ENCODE results near the gene SNAP25.

The SNAP25 gene

DNA sequence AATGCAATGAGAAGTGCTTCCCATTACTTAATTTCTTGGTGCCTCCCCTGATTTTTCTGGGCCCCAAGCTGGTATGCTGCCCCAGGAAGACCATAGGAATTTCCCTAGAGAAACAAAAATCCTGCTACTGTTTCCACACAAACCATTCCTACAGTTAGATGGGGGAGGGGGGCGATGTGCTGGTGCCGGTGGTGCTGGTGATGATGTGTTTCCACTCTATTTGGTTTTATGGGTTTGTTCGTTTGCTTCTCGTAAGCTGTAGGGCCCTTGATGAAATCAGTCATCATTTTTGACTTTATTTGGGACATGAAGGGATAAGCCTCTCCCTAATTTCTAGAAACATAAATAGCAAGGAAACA is 110.2 kb downstream of the SNAP25 start:
- in situ Hi-C loops (cut with HindIII; ENCODE audit: low sequenced_read_pairs): no loop called here

DNA sequence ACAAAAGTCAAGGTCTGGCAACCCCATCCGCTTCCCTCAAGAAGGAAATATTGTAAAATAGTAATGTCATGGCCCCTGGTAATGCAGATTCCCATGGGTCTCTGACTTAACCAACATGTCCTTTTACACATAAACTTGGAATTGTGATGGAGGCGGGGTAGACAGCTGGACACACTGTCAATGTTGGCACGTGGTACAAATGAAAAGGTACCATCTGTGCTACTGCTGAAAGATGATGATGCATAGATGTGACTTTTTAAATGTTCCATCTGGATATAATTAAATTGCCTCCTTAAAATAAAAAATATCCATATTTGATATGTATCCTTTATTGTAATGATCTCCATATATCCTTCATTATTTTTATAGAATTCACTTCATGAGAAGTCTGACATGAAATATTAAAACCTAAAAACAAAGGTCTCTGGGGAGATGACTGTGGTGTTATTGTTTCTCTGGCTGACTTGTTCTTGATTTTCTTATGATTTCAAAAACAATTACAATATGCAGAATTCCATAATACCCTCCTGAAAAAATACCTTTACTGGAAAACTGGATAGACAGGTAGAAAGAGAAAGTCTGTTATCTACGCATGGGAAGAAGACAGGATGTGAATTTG is 110.9 kb downstream of the SNAP25 start:
- in situ Hi-C loops (cut with HindIII; ENCODE audit: low sequenced_read_pairs): no loop called here

DNA sequence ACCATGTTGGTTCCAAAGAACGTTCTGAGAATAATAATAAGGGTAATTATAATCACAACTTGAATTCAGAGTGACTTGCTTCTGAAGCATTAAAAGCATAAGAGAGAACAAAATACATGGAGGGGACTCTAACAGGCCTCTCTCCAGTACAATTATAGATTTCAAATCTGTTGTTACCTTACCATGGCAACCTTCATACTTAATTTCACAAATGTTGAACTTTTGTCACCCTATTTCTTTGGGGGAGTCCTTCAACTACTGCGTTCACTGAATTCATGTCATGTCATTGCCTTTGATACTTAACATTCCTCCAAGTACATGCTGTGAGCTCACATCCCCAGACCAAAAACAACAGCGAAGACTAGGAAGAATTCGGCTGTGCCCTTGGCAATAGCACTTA is 111.4 kb downstream of the SNAP25 start:
- in situ Hi-C loops (cut with HindIII; ENCODE audit: low sequenced_read_pairs): no loop called here

DNA sequence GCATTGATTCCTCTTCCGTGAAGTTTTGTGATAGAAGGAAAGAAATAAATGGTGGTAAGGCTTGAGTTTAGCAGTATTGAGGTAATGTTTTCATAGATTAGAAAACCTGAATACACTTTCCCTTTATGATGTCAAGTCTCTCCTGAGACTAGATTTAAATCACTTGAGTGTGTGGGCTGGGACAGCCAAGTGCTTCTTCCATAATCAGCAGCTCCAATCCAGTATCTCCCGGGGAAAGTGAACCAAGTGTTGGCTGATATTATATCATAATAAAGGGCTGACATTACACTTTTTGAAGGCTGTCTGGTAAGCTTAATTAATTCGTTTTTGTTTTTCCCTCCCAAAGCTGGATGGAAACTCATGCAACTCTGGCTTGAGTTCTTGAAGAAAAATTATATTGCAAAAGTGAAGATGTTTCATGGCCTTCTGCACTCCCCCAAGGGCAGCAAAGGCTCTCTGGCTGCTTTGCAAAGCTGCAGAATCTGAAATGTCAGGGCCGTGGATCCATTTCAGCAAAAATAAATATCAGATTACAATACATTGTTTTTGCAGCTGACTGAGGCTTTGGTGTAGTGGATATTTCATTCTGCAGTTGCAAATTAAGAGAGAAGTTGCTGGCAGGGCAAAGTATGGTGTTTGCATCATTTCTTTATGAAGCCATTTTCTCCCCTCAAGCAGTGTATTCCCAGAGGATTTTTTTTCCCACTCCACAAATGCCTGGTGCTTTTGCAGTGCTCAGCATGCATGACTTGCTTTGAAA is 114.2 kb downstream of the SNAP25 start:
- in situ Hi-C loops (cut with HindIII; ENCODE audit: low sequenced_read_pairs): no loop called here

DNA sequence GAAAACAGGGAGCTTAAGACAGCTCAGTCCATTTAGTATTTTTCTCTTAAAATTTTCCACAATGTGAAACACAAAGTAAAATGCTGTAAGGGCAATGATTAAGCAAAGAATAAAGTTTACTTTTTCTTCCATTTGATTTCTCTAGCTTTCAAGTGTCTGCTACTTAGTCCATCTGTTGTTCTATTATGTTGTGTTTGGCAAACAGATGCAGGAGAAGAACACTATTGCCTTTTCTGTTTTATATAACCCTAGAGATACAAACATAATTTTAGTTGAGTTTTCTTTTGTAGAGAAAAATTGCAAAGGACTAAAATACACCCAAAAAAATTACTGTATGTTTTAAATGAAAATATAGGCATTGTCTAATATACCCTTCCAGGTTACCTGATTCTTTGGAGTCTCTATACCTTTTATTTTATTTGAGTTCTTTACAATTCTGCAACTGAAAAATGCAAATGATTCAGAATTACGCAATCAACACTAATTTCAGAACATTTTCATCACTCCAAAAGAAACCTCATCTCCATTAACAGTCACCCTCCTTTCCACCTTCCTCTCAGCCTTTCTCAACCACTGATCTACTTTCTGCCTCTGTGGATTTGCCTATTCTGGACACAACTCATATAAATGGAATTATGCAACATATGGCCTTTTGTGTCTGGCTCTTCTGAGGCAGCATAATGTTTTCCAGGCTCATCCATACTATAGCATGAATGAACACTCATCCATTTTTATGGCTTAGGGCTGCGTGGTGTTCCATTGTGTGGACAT is 118.5 kb downstream of the SNAP25 start:
- in situ Hi-C loops (cut with HindIII; ENCODE audit: low sequenced_read_pairs): no loop called here

DNA sequence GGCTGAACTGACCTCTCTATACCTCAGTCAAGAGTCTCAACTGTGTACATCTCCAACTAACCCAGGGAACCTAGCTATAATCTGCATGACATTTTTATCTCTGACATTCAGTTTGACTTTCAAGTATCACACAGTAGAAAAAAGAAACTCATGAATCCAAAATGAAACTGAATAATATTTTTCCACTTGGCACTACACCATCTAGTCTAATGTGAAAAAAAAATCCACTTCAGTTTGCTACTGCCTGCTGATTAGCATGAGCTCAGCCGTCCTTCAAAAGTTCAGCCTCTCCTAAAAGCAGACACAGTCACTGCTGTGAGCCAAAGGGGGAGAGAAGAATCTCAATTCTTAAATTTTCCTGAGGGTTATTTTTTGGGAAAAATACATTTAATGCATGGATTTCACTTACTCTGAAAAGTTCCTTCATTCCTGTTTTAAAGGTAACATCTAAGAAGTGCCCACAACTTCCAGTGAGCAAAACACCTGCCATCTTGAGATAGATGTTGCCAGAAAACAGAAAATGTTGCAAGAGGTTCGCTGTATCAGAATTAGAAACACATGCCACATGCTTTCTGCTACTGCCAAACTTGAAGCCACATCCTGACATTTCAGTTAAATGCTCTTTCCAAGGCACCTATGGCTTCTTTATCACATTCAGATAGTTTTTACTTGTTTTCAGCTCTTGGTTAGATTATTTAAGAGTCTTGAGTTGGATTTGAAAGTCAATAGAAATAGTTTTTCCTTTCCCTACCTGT is 120.0 kb downstream of the SNAP25 start:
- in situ Hi-C loops (cut with HindIII; ENCODE audit: low sequenced_read_pairs): no loop called here

DNA sequence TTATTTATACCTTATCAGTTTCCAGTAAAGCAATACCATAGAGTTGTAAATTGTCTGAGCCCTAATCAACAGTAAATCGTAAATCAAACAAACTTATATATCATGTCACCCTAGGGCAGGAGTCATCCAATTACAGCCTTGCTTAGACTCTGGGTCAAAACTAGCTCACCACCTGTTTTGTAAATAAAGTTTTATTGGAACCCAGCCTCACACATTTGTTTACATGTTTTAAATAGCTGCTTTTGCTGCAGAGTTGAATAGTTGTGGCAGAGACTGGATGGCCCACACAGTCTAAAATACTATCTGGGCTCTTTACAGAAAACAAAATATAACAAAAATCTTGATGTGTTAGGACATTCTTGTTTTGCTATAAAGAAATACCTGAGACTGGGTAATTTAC is 121.0 kb downstream of the SNAP25 start:
- in situ Hi-C loops (cut with HindIII; ENCODE audit: low sequenced_read_pairs): no loop called here

DNA sequence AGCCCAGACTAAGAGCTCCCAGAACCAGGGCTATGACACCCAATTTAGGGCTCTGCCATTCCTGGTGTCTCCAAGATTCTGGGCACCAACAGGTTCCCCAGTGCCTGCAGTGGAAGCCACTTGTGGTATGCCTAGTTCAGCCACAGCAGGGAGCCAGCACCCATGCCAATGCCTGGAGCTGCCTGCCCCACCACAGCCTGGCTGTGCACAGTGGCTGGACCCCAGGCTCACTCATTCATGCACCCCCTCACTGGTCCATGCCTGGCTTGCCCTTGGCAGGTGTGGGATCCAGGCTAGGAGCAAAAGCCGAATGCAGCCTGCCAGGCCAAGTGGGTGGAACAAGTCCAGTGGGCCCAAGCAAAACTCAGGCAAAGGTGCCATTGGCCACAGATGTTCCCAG is 123.5 kb downstream of the SNAP25 start:
- in situ Hi-C loops (cut with HindIII; ENCODE audit: low sequenced_read_pairs): no loop called here

DNA sequence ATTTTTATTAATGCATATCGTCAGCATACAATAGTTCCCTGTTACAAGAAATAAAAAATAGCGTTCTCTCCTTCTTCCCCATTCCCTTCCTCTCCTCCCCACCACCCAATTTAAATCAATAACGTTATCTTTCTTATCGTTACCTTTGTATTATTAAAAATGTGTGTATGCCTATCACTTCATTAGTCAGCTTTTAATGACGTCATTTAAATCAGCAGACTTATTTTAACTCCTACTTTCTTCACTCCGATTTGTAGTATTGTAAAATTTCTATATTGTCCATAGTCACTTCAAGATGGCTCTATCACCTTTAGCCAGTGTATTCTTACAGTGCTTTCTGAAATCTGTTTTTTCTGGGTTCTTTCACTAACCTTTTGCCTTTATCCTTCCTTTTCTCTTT is 126.3 kb downstream of the SNAP25 start:
- in situ Hi-C loops (cut with HindIII; ENCODE audit: low sequenced_read_pairs): no loop called here

DNA sequence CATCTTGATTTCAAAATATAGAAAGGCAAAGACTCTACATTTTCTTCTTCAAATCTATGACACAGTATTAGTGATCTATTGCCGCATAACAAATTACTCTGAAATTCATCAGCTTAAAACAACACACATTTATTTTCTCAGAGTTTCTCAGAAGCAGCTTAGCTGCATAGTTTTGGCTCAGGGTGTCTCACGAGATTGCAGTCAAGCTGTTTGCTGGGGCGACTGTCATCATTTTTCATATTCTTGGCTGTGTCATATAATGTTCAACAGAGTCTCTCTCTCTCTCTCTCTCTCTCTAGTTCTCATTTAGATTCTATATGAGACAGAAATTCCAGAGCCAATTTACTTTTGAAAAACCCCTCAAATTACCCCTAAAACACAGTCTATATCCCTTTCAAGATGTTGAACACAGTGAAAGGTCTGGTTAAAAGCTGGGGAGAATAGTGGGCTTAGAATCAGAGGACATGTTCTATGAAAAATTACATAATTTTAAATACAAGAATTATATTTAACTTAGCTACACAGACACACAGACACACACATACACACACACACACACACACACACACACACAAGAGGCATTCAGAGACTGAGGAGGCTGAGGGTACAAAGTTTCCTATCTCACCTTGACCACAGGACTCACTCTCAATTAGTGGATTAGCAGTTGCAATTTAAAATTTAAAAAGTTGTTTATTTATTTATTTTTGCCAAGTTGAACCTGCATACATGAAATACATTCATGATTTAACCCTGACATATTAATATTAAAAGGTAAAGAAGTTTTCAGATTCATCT is 128.7 kb downstream of the SNAP25 start:
- in situ Hi-C loops (cut with HindIII; ENCODE audit: low sequenced_read_pairs): no loop called here

DNA sequence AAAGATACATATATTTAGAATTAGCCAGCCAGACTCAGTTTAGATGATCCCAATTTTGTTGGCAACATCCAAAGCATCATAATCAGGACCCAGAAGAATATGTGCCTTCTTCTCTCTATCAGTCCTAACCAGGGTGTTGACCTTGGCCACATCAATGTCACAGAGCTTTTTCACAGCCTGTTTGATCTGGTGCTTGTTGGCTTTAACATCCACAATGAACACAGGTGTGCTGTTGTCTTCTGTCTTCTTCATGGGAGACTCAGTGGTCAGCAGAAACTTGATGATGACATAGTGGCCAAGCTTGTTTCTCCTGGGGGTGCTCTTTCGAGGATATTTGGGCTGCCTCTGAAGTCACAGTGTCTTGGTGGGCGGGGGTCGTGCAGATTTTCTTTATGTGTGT is 130.5 kb downstream of the SNAP25 start:
- in situ Hi-C loops (cut with HindIII; ENCODE audit: low sequenced_read_pairs): no loop called here

DNA sequence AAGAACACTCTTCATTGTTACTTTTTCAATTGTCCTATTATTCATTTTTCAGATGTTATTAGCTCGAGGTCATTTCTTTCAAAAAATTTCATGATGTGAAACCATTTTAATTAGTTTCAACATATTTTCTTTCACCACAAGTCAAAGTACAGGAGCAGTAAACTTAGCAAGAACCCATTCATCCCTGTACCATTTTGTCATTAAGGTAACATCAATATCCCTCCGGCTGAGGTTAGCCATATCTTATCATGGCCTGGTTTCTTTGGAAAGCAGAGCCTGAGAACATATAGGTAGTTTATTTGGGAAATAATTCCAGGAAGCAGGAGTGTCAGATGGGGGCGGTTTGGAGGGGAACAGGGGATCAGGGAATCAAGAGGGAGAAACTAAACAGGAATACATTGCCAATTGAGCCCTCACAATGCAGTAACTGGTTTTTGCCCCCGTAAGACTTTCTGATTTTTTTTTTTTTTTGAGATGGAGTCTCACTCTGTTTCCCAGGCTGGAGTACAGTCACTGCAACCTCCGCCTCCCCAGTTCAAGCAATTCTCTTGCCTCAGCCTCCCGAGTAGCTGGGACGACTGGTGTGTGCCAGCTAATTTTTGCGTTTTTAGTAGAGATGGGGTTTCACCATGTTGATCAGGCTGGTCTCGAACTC is 131.7 kb downstream of the SNAP25 start:
- in situ Hi-C loops (cut with HindIII; ENCODE audit: low sequenced_read_pairs): no loop called here

DNA sequence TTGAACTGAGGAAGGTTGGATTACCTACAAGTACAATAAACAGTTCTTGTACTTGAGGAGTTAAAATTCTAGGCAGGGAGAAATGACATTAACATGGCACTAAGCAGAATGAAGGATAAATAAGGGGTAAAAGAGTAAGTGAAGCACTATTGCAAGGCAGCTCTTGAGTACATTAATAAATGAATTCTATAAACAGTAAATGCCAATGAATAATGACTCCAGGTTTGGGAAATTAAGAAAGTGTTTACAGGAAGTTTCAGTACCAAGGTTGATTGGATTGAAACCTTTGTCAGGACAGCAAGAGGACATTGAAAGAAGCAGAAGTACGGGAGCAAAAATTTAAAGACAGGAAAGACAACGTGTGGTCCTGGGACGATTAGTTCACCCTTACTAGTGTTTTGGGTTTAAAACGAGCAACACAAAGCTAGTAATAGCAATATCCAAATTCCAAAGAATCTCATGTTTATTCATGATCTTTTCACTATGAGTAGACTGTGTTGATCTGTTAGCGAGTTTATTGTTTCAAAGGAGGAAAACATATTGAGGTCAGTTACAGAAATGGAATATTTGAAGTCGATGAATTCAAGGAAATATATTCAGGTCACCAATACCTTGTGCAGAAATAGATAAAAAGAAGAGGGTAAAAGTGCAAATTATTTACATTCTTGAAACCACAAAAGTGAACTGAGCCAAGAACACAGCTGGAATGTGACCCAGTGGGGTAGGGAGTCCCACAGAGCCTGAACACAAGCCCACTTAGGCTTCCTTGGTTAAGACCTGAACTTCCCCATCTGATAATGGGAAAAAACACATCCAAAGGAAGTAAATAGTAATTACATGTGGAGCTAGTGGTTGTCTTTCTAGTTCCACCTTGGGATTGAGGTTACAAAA is 134.5 kb downstream of the SNAP25 start:
- in situ Hi-C loops (cut with HindIII; ENCODE audit: low sequenced_read_pairs): no loop called here

DNA sequence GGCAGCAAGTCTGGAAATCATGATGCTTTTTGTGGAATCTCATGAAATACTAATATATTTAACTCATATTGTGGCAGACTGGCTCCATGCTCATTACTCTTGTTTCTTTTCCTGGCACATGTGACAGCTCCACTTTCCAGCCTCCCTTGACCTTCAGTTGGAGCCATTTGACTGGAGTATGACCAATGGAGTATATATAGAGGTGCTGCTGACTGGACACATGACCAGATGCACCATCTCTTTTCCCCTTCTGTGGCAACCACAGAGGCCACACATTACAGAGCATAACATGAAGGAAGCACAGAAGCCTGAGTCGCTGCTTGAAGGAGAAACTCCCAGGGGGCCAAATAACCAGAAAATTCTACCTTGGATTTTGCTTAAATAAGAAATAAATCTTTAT is 138.0 kb downstream of the SNAP25 start:
- in situ Hi-C loops (cut with HindIII; ENCODE audit: low sequenced_read_pairs): no loop called here
